ENCODE measurements around the gene ANKRD44. TPM values are rescaled to one million over a fixed set of nuclear protein-coding genes. Genes with fewer than 3 reads are reported as not detected.
A peak's percentile ranks its signal among the peaks of the same experiment; 100 is the strongest.

Gene ANKRD44
- polyA plus RNA-seq, 6 donors from 2014 or later = 107 to 176 (median 141) TPM

DNA sequence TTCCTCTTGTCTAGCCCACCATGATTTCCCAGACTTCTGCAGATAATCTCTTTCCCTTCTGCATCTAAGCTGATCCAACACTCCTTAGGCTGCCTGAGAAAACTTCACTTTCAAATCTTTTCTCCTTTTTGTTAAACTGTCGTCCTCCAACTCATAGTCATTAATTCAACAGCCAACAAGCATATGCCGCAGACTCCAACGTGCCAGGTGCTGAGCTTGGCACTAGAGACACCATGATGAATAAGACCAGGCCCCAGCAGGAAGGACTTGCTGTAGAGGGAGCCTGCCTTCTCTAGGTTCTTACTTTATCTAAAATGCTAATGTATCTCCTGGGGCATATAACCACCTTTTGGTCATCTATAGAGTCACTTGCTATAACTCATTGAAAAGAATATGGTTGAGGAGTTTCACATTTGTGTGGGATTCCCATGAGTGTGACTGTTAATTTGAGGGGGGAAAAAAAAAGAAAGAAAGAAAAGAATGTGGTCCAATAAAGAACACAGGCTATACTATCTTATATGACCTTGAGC is 51.0 kb downstream of the ANKRD44 start:
- Mint-ChIP-seq H3K27me3 (no peaks in the 10 kb centered on the region), H3K36me3 (peaks cover 0 to 11% of the 10 kb centered on the region in 2 donors), H3K9me3 (no peaks in the 10 kb centered on the region), H3K4me1 (peaks cover 64 to 84% (median 81%) of the 10 kb centered on the region in 3 donors), H3K27ac (peak overlapping the region; percentile 1 to 95 (median 61)), H3K4me3 (peak overlapping the region in 6 of 8 donors; percentile 2 to 64 (median 34))
- no peak for ATAC-seq (ENCODE audit: low read depth in 2 of 2)
- no peak for DNase-seq

DNA sequence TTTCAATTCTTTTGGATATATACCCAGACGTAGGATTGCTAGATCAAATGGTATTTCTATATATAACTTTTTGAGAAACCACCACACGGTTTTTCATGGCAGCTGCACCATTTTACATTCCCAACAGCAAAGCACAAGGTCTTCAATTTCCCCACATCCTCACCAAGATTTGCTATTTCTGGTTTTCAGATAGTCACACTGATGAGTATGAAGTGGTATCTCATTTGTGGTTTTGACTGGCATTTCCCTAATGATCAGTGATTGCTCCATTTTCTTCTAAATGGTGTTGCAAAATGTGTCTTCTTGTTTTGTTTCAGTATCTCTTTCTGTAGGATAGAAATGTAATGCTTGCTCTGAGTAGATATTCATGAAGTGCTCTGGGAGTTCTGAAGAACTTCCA is 52.0 kb downstream of the ANKRD44 start:
- DNase-seq = peak; percentile 19
- peak overlapping the region; percentile 31 to 95 (median 72) for H3K27ac Mint-ChIP-seq
- no peak for ATAC-seq (ENCODE audit: low read depth in 2 of 2)
- peak overlapping the region in 7 of 8 donors; percentile 6 to 61 (median 47) for H3K4me3 Mint-ChIP-seq
- no peaks in the 10 kb centered on the region for H3K9me3 Mint-ChIP-seq
- no peaks in the 10 kb centered on the region for H3K27me3 Mint-ChIP-seq
- peaks cover 68 to 84% (median 81%) of the 10 kb centered on the region in 3 donors for H3K4me1 Mint-ChIP-seq
- peaks cover 0 to 9% of the 10 kb centered on the region in 2 donors for H3K36me3 Mint-ChIP-seq

DNA sequence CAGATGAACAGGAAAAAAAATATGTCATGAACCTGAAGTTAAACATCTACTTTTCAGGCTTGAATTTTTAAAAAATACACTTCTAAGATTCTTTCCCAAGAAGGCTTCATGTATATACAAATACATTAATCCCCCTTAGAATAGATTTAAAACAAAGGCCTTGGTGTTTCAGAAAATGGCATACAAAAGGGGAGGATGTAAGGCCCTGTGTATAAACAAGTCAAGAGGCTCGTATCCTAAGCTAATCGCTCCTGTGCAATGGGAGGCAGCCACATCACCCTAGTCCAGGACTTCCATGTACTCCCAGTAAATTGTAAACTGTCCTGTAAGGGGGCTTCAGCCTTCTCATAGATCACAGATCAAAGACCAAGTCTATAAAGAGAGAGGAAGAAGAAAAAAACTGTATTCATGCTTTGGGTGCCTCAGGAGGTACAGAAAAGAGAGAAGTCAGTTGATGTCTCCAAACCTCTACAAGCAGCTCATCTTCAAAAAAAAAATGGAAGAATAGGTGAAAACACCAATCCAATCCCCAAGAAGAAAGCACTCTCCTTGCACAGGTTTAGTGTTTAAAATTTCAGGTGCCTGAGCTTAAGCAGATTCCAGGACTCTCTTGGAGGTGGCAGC is 53.9 kb downstream of the ANKRD44 start:
- Mint-ChIP-seq H3K36me3 (no peaks in the 10 kb centered on the region), H3K9me3 (no peaks in the 10 kb centered on the region), H3K27me3 (no peaks in the 10 kb centered on the region), H3K27ac (peak overlapping the region; percentile 95 to 98 (median 96)), H3K4me1 (peaks cover 51 to 71% (median 64%) of the 10 kb centered on the region in 3 donors), H3K4me3 (peak overlapping the region; percentile 45 to 89 (median 82))
- no peak for ATAC-seq (ENCODE audit: low read depth in 2 of 2)
- DNase-seq = no peak

GRCh38 chr2:197256021-197256420 is 54.6 kb downstream of the ANKRD44 start:
- Mint-ChIP-seq H3K9me3 (no peaks in the 10 kb centered on the region), H3K4me3 (peak overlapping the region; percentile 76 to 91 (median 84)), H3K27ac (peak overlapping the region; percentile 95 to 98 (median 96)), H3K4me1 (peaks cover 55 to 68% (median 68%) of the 10 kb centered on the region in 3 donors), H3K36me3 (no peaks in the 10 kb centered on the region), H3K27me3 (no peaks in the 10 kb centered on the region)
- DNase-seq = no peak
- no peak for ATAC-seq (ENCODE audit: low read depth in 2 of 2)

- H3K27me3 Mint-ChIP-seq = no peaks in the 10 kb centered on the region
- H3K4me3 Mint-ChIP-seq = peak overlapping the region; percentile 76 to 91 (median 84)
- H3K36me3 Mint-ChIP-seq = no peaks in the 10 kb centered on the region
- DNase-seq = peak; percentile 89
- peaks cover 56 to 73% (median 69%) of the 10 kb centered on the region in 3 donors for H3K4me1 Mint-ChIP-seq
- peak; percentile 97 to 99 for ATAC-seq (ENCODE audit: low read depth in 2 of 2)
- H3K9me3 Mint-ChIP-seq = no peaks in the 10 kb centered on the region
- peak overlapping the region; percentile 95 to 98 (median 96) for H3K27ac Mint-ChIP-seq
These were observed 55.0 kb downstream of the ANKRD44 start for GRCh38 chr2:197255543-197255942.

- H3K4me3 Mint-ChIP-seq = peak overlapping the region; percentile 29 to 91 (median 84)
- DNase-seq (no peak), ATAC-seq (ENCODE audit: low read depth in 2 of 2) (peak; percentile 35 to 42)
- no peaks in the 10 kb centered on the region for H3K36me3 Mint-ChIP-seq
- H3K4me1 Mint-ChIP-seq = peaks cover 62 to 79% (median 75%) of the 10 kb centered on the region in 3 donors
- no peaks in the 10 kb centered on the region for H3K27me3 Mint-ChIP-seq
- peak overlapping the region; percentile 95 to 98 (median 96) for H3K27ac Mint-ChIP-seq
- H3K9me3 Mint-ChIP-seq = no peaks in the 10 kb centered on the region
These were observed 55.6 kb downstream of the ANKRD44 start for GRCh38 chr2:197254776-197255530.

GRCh38 chr2:197251576-197251975 is 59.0 kb downstream of the ANKRD44 start:
- peaks cover 0 to 2% (median 0%) of the 10 kb centered on the region in 7 donors for H3K9me3 Mint-ChIP-seq
- no peak for DNase-seq
- no peak for ATAC-seq (ENCODE audit: low read depth in 2 of 2)
- H3K36me3 Mint-ChIP-seq = peaks cover 10 to 20% of the 10 kb centered on the region in 2 donors
- H3K4me1 Mint-ChIP-seq = peaks cover 59 to 74% (median 74%) of the 10 kb centered on the region in 3 donors
- H3K4me3 Mint-ChIP-seq = no peak overlapping the region
- H3K27ac Mint-ChIP-seq = peak overlapping the region; percentile 58 to 95 (median 90)
- no peaks in the 10 kb centered on the region for H3K27me3 Mint-ChIP-seq

- DNase-seq (no peak), ATAC-seq (ENCODE audit: low read depth in 2 of 2) (no peak)
- Mint-ChIP-seq H3K4me3 (no peak overlapping the region), H3K9me3 (peaks cover 0 to 4% (median 0%) of the 10 kb centered on the region in 7 donors), H3K27ac (peak overlapping the region; percentile 12 to 95 (median 62)), H3K4me1 (peaks cover 59 to 74% (median 72%) of the 10 kb centered on the region in 3 donors), H3K36me3 (peaks cover 10 to 24% of the 10 kb centered on the region in 2 donors), H3K27me3 (no peaks in the 10 kb centered on the region)
These were observed 59.4 kb downstream of the ANKRD44 start for GRCh38 chr2:197251163-197251562.

GRCh38 chr2:197250084-197250397 is 60.5 kb downstream of the ANKRD44 start:
- Mint-ChIP-seq H3K4me3 (peak overlapping the region in 3 of 8 donors; percentile 15 to 50 (median 32)), H3K27me3 (no peaks in the 10 kb centered on the region), H3K9me3 (peaks cover 0 to 4% (median 0%) of the 10 kb centered on the region in 7 donors), H3K27ac (peak overlapping the region; percentile 38 to 95 (median 64)), H3K4me1 (peaks cover 57 to 70% (median 68%) of the 10 kb centered on the region in 3 donors), H3K36me3 (peaks cover 10 to 24% of the 10 kb centered on the region in 2 donors)
- no peak for DNase-seq
- no peak for ATAC-seq (ENCODE audit: low read depth in 2 of 2)

GRCh38 chr2:197249381-197250083 is 61.0 kb downstream of the ANKRD44 start:
- Mint-ChIP-seq H3K9me3 (peaks cover 0 to 4% (median 0%) of the 10 kb centered on the region in 7 donors), H3K36me3 (peaks cover 10 to 26% of the 10 kb centered on the region in 2 donors), H3K27me3 (no peaks in the 10 kb centered on the region), H3K4me1 (peaks cover 55 to 68% (median 66%) of the 10 kb centered on the region in 3 donors), H3K4me3 (peak overlapping the region in 2 of 8 donors; percentile 3 to 50), H3K27ac (peak overlapping the region in 5 of 6 donors; percentile 16 to 95 (median 67))
- DNase-seq (no peak), ATAC-seq (ENCODE audit: low read depth in 2 of 2) (no peak)

DNA sequence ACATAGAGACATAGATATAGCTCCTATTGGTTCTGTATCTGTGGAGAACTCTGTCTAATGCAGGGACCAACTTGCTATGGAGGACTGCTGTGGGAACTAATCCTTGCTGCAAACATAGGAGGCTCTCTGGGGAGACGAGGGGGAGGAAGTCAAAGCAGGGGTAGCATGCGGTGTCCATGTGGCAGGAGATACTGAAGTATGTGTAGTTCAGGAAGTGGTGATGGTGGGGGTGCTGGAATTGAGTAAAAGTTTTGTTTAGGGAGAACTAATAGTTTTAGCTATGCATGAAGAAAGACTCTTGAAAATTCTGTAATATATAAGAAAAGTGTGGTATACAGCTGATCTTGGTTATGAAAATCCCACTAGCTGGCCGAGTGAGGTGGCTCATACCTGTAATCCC is 62.0 kb downstream of the ANKRD44 start:
- DNase-seq (no peak), ATAC-seq (ENCODE audit: low read depth in 2 of 2) (peak; percentile 38 to 41)
- H3K27me3 Mint-ChIP-seq = no peaks in the 10 kb centered on the region
- H3K36me3 Mint-ChIP-seq = peaks cover 14 to 33% of the 10 kb centered on the region in 2 donors
- H3K9me3 Mint-ChIP-seq = peaks cover 0 to 4% (median 0%) of the 10 kb centered on the region in 7 donors
- peak overlapping the region; percentile 3 to 95 (median 84) for H3K27ac Mint-ChIP-seq
- peak overlapping the region in 5 of 8 donors; percentile 5 to 78 (median 16) for H3K4me3 Mint-ChIP-seq
- H3K4me1 Mint-ChIP-seq = peaks cover 57 to 68% (median 66%) of the 10 kb centered on the region in 3 donors

DNA sequence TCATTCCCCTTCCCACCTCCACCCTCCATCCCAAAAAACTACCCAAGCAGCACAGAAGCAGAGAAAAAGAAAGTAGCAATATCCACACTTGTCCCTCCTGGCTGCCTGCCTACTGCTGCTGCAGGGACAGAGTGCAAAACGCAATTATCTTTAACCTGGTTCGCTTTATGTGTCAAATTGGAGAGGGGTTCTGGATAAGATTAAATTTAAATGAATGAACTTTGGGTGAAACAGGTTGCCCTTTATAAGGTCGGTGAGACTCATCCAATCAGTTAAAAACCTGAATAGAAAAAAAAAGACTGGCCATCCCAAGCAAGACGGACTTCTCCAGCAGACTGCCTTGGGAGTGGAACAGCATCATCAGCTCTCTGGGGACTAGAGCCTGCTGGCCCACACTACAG is 62.6 kb downstream of the ANKRD44 start:
- no peak for DNase-seq
- Mint-ChIP-seq H3K4me3 (peak overlapping the region in 1 of 8 donors; percentile 10), H3K27me3 (no peaks in the 10 kb centered on the region), H3K9me3 (peaks cover 0 to 4% (median 0%) of the 10 kb centered on the region in 7 donors), H3K27ac (peak overlapping the region in 2 of 6 donors; percentile 18 to 95), H3K36me3 (peaks cover 18 to 33% of the 10 kb centered on the region in 2 donors), H3K4me1 (peaks cover 57 to 70% (median 69%) of the 10 kb centered on the region in 3 donors)
- ATAC-seq (ENCODE audit: low read depth in 2 of 2) = no peak

GRCh38 chr2:197247083-197247482 is 63.5 kb downstream of the ANKRD44 start:
- DNase-seq (no peak), ATAC-seq (ENCODE audit: low read depth in 2 of 2) (no peak)
- H3K4me3 Mint-ChIP-seq = peak overlapping the region in 1 of 8 donors; percentile 51
- H3K27me3 Mint-ChIP-seq = no peaks in the 10 kb centered on the region
- H3K4me1 Mint-ChIP-seq = peaks cover 62 to 76% (median 73%) of the 10 kb centered on the region in 3 donors
- peaks cover 0 to 4% (median 0%) of the 10 kb centered on the region in 7 donors for H3K9me3 Mint-ChIP-seq
- H3K27ac Mint-ChIP-seq = peak overlapping the region in 4 of 6 donors; percentile 26 to 87 (median 68)
- H3K36me3 Mint-ChIP-seq = peaks cover 18 to 33% of the 10 kb centered on the region in 2 donors
